ENCODE data around the gene ACTL6B. TPM values are rescaled to one million over a fixed set of nuclear protein-coding genes. Genes with fewer than 3 reads are reported as not detected.

ACTL6B gene
- total and polyA plus RNA-seq, 2 of the 13 experiments (the other 11 are each of a cell fraction or from before 2014, with no cell fraction given): not detected

- TF ChIP-seq NFIC (IDR thresholded peaks at IDR 0.05; ENCODE audit: low read length): no peak
- TF ChIP-seq POGK (CRISPR knock-in tag; conservative IDR thresholded peaks at IDR 0.05): peak; percentile 60; the same call in 1 of the 2 replicates
- no peak for TF ChIP-seq ZNF781 (CRISPR knock-in tag; IDR thresholded peaks at IDR 0.05; ENCODE audit: borderline replicate concordance, not compliant biosample characterization)
- TF ChIP-seq KLF16 (CRISPR knock-in tag; IDR thresholded peaks at IDR 0.05): peak in 1 of 2 experiments; percentile 49; a peak in 1 of 4 replicates
- TF ChIP-seq SMAD9 (CRISPR knock-in tag; IDR thresholded peaks at IDR 0.05): no peak
- TF ChIP-seq ZNF7 (CRISPR knock-in tag; IDR thresholded peaks at IDR 0.05): no peak
- TF ChIP-seq ZNF564 (CRISPR knock-in tag; IDR thresholded peaks at IDR 0.05): no peak
- TF ChIP-seq AFF4 (CRISPR knock-in tag; IDR thresholded peaks at IDR 0.05): no peak
- no peak for TF ChIP-seq ZNF331 (CRISPR knock-in tag; IDR thresholded peaks at IDR 0.05)
- no peak for TF ChIP-seq MEIS1 (CRISPR knock-in tag; IDR thresholded peaks at IDR 0.05; ENCODE audit: borderline replicate concordance)
- TF ChIP-seq, protein P1, sequence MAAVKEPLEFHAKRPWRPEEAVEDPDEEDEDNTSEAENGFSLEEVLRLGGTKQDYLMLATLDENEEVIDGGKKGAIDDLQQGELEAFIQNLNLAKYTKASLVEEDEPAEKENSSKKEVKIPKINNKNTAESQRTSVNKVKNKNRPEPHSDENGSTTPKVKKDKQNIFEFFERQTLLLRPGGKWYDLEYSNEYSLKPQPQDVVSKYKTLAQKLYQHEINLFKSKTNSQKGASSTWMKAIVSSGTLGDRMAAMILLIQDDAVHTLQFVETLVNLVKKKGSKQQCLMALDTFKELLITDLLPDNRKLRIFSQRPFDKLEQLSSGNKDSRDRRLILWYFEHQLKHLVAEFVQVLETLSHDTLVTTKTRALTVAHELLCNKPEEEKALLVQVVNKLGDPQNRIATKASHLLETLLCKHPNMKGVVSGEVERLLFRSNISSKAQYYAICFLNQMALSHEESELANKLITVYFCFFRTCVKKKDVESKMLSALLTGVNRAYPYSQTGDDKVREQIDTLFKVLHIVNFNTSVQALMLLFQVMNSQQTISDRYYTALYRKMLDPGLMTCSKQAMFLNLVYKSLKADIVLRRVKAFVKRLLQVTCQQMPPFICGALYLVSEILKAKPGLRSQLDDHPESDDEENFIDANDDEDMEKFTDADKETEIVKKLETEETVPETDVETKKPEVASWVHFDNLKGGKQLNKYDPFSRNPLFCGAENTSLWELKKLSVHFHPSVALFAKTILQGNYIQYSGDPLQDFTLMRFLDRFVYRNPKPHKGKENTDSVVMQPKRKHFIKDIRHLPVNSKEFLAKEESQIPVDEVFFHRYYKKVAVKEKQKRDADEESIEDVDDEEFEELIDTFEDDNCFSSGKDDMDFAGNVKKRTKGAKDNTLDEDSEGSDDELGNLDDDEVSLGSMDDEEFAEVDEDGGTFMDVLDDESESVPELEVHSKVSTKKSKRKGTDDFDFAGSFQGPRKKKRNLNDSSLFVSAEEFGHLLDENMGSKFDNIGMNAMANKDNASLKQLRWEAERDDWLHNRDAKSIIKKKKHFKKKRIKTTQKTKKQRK (IDR thresholded peaks at IDR 0.05; ENCODE audit: low read length): no peak; the same call in 1 of the 2 replicates
- TF ChIP-seq ZNF296 (CRISPR knock-in tag; conservative IDR thresholded peaks at IDR 0.05): no peak
- TF ChIP-seq ELF1 (CRISPR knock-in tag; IDR thresholded peaks at IDR 0.05): peak; percentile 91
- TF ChIP-seq, protein P2, sequence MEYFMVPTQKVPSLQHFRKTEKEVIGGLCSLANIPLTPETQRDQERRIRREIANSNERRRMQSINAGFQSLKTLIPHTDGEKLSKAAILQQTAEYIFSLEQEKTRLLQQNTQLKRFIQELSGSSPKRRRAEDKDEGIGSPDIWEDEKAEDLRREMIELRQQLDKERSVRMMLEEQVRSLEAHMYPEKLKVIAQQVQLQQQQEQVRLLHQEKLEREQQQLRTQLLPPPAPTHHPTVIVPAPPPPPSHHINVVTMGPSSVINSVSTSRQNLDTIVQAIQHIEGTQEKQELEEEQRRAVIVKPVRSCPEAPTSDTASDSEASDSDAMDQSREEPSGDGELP (IDR thresholded peaks at IDR 0.05; ENCODE audit: borderline replicate concordance, low read depth): no peak
- no peak for TF ChIP-seq MIXL1 (CRISPR knock-in tag; IDR thresholded peaks at IDR 0.05)
- peak; percentile 51; the same call in 1 of the 2 replicates for TF ChIP-seq MAX (IDR thresholded peaks at IDR 0.05)
- TF ChIP-seq MYPOP (CRISPR knock-in tag; IDR thresholded peaks at IDR 0.05): no peak
These were observed 44.1 kb downstream of the ACTL6B start, which contains the start of gene MOSPD3 (continued) for GRCh38 chr7:100611983-100612729.
